ENCODE measurements around the gene NOP53. TPM values are rescaled to one million over a fixed set of nuclear protein-coding genes. Genes with fewer than 3 reads are reported as not detected.

NOP53 gene
- total and polyA plus RNA-seq, 2 donors (not counting 1 experiment from before 2014, with no cell fraction given), result 59.6 to 60.8 TPM

- Histone ChIP-seq H3K27me3 (ENCODE audit: control insufficient read depth, insufficient read depth, low read length) (no peaks in the 10 kb centered on the region), H3K79me2 (ENCODE audit: control insufficient read depth, insufficient read depth, low read length) (peaks cover 7% of the 10 kb centered on the region), H3K9me3 (ENCODE audit: control insufficient read depth, insufficient read depth, low read depth, low read length) (no peaks in the 10 kb centered on the region), H3K4me3 (replicated peaks in 1 of 4; ENCODE audit: control extremely low read depth in 1 of 4, insufficient read depth in 1 of 4, low read depth in 3 of 4, low read length in 4 of 4) (no peak overlapping the region), H3K4me1 (ENCODE audit: control insufficient read depth, extremely low read depth, insufficient read depth, low read length) (no peaks in the 10 kb centered on the region), H3K36me3 (ENCODE audit: control insufficient read depth, insufficient read depth, low read length) (peaks cover 46% of the 10 kb centered on the region), H3K27ac (ENCODE audit: insufficient read depth, low read length) (no peak overlapping the region), H3K9ac (ENCODE audit: insufficient read depth, low read length) (no peak overlapping the region), H2AFZ (ENCODE audit: low read length) (no peak overlapping the region), H3K4me2 (ENCODE audit: extremely low read depth, insufficient read depth, low read length) (no peak overlapping the region), H4K20me1 (ENCODE audit: control insufficient read depth, extremely low read depth, insufficient read depth, low read length) (peaks cover 2% of the 10 kb centered on the region)
- TF ChIP-seq EZH2 (IDR thresholded peaks at IDR 0.05; ENCODE audit: low read length, missing control alignments) (no peak), CTCF (conservative IDR thresholded peaks at IDR 0.05 in 1 of 2, IDR thresholded peaks at IDR 0.05 in 1 of 2; ENCODE audit: low read depth in 1 of 2, low read length in 2 of 2) (no peak)
- no peak for DNase-seq (ENCODE audit: low read depth in 2 of 2)
Measured at GRCh38 chr19:47752440-47753211, 7.3 kb downstream of the NOP53 start.

- Histone ChIP-seq H2AFZ (ENCODE audit: low read length) (no peak overlapping the region), H3K36me3 (ENCODE audit: control insufficient read depth, insufficient read depth, low read length) (peaks cover 50% of the 10 kb centered on the region), H3K9ac (ENCODE audit: insufficient read depth, low read length) (no peak overlapping the region), H4K20me1 (ENCODE audit: control insufficient read depth, extremely low read depth, insufficient read depth, low read length) (peaks cover 2% of the 10 kb centered on the region), H3K27me3 (ENCODE audit: control insufficient read depth, insufficient read depth, low read length) (no peaks in the 10 kb centered on the region), H3K27ac (ENCODE audit: insufficient read depth, low read length) (no peak overlapping the region), H3K4me1 (ENCODE audit: control insufficient read depth, extremely low read depth, insufficient read depth, low read length) (no peaks in the 10 kb centered on the region), H3K4me3 (replicated peaks in 1 of 4; ENCODE audit: control extremely low read depth in 1 of 4, insufficient read depth in 1 of 4, low read depth in 3 of 4, low read length in 4 of 4) (no peak overlapping the region), H3K4me2 (ENCODE audit: extremely low read depth, insufficient read depth, low read length) (no peak overlapping the region), H3K9me3 (ENCODE audit: control insufficient read depth, insufficient read depth, low read depth, low read length) (no peaks in the 10 kb centered on the region), H3K79me2 (ENCODE audit: control insufficient read depth, insufficient read depth, low read length) (no peaks in the 10 kb centered on the region)
- no peak for DNase-seq (ENCODE audit: low read depth in 2 of 2)
- TF ChIP-seq EZH2 (IDR thresholded peaks at IDR 0.05; ENCODE audit: low read length, missing control alignments) (no peak), CTCF (conservative IDR thresholded peaks at IDR 0.05 in 1 of 2, IDR thresholded peaks at IDR 0.05 in 1 of 2; ENCODE audit: low read depth in 1 of 2, low read length in 2 of 2) (no peak)
Measured at GRCh38 chr19:47754206-47755064, 9.1 kb downstream of the NOP53 start.

- TF ChIP-seq EZH2 (IDR thresholded peaks at IDR 0.05; ENCODE audit: low read length, missing control alignments) (no peak), CTCF (conservative IDR thresholded peaks at IDR 0.05 in 1 of 2, IDR thresholded peaks at IDR 0.05 in 1 of 2; ENCODE audit: low read depth in 1 of 2, low read length in 2 of 2) (no peak)
- no peak overlapping the region for H2AFZ ChIP-seq (ENCODE audit: low read length)
- no peaks in the 10 kb centered on the region for H3K4me1 ChIP-seq (ENCODE audit: control insufficient read depth, extremely low read depth, insufficient read depth, low read length)
- DNase-seq (ENCODE audit: low read depth in 2 of 2), result no peak
- no peak overlapping the region for H3K4me3 ChIP-seq (replicated peaks in 1 of 4; ENCODE audit: control extremely low read depth in 1 of 4, insufficient read depth in 1 of 4, low read depth in 3 of 4, low read length in 4 of 4)
- H3K36me3 ChIP-seq (ENCODE audit: control insufficient read depth, insufficient read depth, low read length), result peaks cover 46% of the 10 kb centered on the region
- no peak overlapping the region for H3K27ac ChIP-seq (ENCODE audit: insufficient read depth, low read length)
- H3K79me2 ChIP-seq (ENCODE audit: control insufficient read depth, insufficient read depth, low read length), result no peaks in the 10 kb centered on the region
- no peaks in the 10 kb centered on the region for H4K20me1 ChIP-seq (ENCODE audit: control insufficient read depth, extremely low read depth, insufficient read depth, low read length)
- no peaks in the 10 kb centered on the region for H3K9me3 ChIP-seq (ENCODE audit: control insufficient read depth, insufficient read depth, low read depth, low read length)
- H3K9ac ChIP-seq (ENCODE audit: insufficient read depth, low read length), result no peak overlapping the region
- no peak overlapping the region for H3K4me2 ChIP-seq (ENCODE audit: extremely low read depth, insufficient read depth, low read length)
- H3K27me3 ChIP-seq (ENCODE audit: control insufficient read depth, insufficient read depth, low read length), result no peaks in the 10 kb centered on the region
Measured at GRCh38 chr19:47755065-47755761, 9.9 kb downstream of the NOP53 start.

Measured in fibroblast of lung (primary cell).